Right atrium auricular region (tissue), 2 donors: ENCODE measurements around the gene AGTRAP. TPM values are rescaled to one million over a fixed set of nuclear protein-coding genes. Genes with fewer than 3 reads are reported as not detected.

Experiments used
- DNase-seq: peaks from one replicate; pipeline ENCODE4 v3.0.0-alpha.2; 2019; ENCODE audit warnings: low spot score
- H3K27ac ChIP-seq, 2 donors: fragments of 200-600 bp; sonication (generic); 1 replicate in 1 of 2; 2 replicates in 1 of 2; pipeline ENCODE4 v1.5.1; 2016 to 2019
- H3K27me3 ChIP-seq, 2 donors: fragments of 200-600 bp; sonication (generic); one replicate each; pipeline versions ENCODE4 v1.5.1 to v1.6.0; 2017 to 2019
- H3K36me3 ChIP-seq: fragments of 200-600 bp; sonication (generic); one replicate; pipeline ENCODE4 v1.5.1; 2016
- H3K4me1 ChIP-seq, 2 donors: fragments of 200-600 bp; sonication (generic); one replicate each; pipeline versions ENCODE4 v1.5.1 to v1.6.0; 2017 to 2019
- H3K4me3 ChIP-seq, 2 donors: fragments of 200-600 bp; sonication (generic); 1 replicate in 1 of 2; 2 replicates in 1 of 2; pipeline ENCODE4 v1.5.1; 2017 to 2019; ENCODE audit warnings: mild to moderate bottlenecking in 1 of 2, moderate library complexity in 1 of 2
- H3K9me3 ChIP-seq, 2 donors: fragments of 200-600 bp; sonication (generic); one replicate each; pipeline ENCODE4 v1.5.1; 2019
- total RNA-seq, 2 donors: library from RNA; depleted of rRNA; stranded (reverse); fragments of >200 nt; gene quantifications; one replicate each; pipeline ENCODE4 v1.1.0, GENCODE V29; 2016
- TF ChIP-seq, protein P1 (sequence below), 2 donors: fragments of 200-600 bp; sonication (generic); IDR thresholded peaks; one replicate each; pipeline ENCODE4 v1.5.1; 2019; ENCODE audit warnings: antibody characterized with exemption in 2 of 2

The AGTRAP gene
- total RNA-seq, 2 donors from 2014 or later: 20.8 to 47.2 TPM

DNA sequence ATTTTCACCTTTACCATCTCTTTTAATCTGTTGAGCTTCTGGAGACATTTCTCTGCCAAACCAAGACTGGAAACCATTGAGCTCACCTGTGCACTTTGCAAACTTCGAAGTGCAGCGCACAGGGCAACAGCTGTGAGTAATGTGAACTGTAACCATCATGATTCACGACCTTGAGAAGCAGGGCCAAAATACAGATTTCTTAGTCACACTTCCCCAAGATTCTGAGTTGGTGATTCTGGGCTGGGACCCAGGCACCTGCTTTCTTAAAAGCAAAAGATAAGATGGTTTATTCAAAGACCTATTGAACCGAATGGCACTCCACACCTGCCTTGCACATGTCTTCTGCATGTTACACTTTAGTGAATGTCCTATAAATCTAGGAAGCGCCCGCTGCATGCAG lies 10.2 kb downstream of the AGTRAP start:
- Histone ChIP-seq H3K27ac (peak overlapping the region in 1 of 2 donors; percentile 75), H3K27me3 (no peaks in the 10 kb centered on the region), H3K4me1 (peaks cover 0 to 22% of the 10 kb centered on the region in 2 donors), H3K36me3 (peaks cover 21% of the 10 kb centered on the region), H3K4me3 (no peak overlapping the region), H3K9me3 (no peaks in the 10 kb centered on the region)
- TF ChIP-seq, protein P1, sequence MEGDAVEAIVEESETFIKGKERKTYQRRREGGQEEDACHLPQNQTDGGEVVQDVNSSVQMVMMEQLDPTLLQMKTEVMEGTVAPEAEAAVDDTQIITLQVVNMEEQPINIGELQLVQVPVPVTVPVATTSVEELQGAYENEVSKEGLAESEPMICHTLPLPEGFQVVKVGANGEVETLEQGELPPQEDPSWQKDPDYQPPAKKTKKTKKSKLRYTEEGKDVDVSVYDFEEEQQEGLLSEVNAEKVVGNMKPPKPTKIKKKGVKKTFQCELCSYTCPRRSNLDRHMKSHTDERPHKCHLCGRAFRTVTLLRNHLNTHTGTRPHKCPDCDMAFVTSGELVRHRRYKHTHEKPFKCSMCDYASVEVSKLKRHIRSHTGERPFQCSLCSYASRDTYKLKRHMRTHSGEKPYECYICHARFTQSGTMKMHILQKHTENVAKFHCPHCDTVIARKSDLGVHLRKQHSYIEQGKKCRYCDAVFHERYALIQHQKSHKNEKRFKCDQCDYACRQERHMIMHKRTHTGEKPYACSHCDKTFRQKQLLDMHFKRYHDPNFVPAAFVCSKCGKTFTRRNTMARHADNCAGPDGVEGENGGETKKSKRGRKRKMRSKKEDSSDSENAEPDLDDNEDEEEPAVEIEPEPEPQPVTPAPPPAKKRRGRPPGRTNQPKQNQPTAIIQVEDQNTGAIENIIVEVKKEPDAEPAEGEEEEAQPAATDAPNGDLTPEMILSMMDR (IDR thresholded peaks at IDR 0.05): no peak
- DNase-seq: no peak

DNA sequence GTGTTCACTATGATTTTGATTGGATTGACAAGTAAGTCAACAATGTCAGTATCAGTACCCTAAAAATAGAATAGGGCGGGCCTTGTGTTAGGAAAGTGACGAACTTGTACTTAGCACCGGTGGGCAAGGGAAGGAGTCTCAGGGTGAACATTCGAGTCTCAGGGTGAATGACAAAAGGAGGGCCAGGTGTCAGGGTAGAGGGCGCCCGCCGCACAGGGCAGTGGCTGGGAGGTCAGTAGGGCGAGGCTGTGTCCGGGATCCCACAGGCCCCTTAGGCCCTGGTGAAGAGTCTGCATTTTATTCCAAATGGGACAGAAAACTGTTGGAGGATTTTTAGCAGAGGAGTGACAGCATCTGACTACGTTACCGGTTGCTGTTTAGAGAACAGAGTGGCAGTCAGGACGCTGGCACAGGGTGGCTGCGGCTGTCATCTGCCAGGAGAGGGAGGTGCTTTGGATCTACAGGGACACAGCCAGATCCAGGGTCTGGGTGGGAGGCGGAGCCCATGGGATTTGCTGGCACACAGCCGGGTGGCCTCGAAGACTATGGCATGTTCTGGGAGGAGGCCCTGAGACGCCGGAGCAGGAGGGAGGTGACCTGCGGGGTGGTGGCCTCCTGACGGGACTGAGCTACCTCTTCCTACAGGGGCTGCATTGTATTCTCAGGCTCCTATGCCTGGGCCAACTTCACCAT lies 11.0 kb downstream of the AGTRAP start:
- peaks cover 21% of the 10 kb centered on the region for H3K36me3 ChIP-seq
- TF ChIP-seq, protein P1 (IDR thresholded peaks at IDR 0.05): no peak
- peak overlapping the region; percentile 64 to 75 for H3K27ac ChIP-seq
- no peak overlapping the region for H3K4me3 ChIP-seq
- no peak for DNase-seq
- no peaks in the 10 kb centered on the region for H3K27me3 ChIP-seq
- no peaks in the 10 kb centered on the region for H3K9me3 ChIP-seq
- peaks cover 0 to 22% of the 10 kb centered on the region in 2 donors for H3K4me1 ChIP-seq

DNA sequence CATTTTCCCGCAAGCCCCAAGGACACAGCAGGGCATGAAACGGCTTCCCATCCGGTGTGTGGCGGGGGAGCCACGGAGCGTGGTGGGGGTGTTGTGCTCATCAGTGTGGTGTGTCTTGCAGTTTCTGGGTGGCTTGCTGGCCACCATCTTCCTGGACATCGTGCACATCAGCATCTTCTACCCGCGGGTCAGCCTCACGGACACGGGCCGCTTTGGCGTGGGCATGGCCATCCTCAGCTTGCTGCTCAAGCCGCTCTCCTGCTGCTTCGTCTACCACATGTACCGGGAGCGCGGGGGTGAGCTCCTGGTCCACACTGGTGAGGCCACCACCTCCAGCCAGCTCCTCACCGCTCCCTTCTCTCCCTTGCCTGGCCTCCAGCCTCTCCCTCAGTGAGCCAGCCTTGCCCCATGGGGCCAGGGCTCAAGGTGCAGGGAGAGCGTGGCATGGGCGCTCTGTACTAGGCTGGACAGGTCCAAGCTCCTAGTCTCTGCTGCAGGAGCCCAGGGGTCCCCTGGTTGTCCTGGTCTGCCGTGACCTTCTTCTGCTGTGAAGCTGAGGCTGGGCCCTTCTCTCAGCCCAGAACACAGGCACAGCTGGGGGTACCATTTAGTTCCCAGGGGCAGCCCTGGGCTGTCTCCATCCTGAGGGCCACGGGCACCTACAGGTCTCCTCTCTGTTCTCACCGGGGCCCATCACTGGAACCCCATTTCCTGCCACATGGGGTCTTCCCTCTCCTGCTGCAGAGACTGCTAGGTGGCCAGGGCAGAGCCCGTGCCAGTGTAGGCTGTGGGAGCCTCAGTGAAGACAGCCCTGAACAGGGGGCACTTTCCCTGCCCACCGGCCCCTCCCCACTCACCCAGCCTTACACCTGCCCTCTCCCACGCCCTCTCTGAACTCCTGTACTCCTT lies 12.6 kb downstream of the AGTRAP start:
- no peaks in the 10 kb centered on the region for H3K9me3 ChIP-seq
- no peak overlapping the region for H3K4me3 ChIP-seq
- TF ChIP-seq, protein P1 (IDR thresholded peaks at IDR 0.05): no peak
- no peaks in the 10 kb centered on the region for H3K27me3 ChIP-seq
- H3K27ac ChIP-seq: no peak overlapping the region
- peaks cover 21% of the 10 kb centered on the region for H3K36me3 ChIP-seq
- peaks cover 0 to 22% of the 10 kb centered on the region in 2 donors for H3K4me1 ChIP-seq
- DNase-seq: no peak

DNA sequence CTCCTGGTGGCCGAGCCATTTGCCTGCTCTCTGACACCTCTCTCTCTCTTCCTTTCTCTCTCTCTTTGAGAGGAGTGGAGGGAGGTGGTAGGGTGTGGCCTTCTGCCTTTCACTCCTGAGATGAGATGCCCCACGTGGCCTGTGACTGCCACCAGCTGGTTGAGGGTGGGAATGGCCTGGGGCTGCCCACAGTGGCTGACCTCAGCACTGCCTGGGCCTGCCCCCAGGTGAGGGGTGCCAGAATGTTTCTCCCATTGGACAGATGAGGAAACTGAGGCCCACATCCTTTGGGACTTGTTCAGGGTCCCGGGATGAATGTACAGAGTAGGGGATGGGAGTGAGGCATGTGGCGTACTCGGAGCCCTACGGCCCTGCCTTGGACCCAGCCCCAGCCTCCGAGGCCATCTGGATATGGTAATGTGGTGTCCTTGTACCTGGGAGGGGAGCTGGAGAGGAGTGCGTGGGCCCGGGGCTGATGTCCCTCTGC lies 13.3 kb downstream of the AGTRAP start:
- no peak overlapping the region for H3K4me3 ChIP-seq
- peaks cover 0 to 22% of the 10 kb centered on the region in 2 donors for H3K4me1 ChIP-seq
- DNase-seq: no peak
- H3K27ac ChIP-seq: no peak overlapping the region
- TF ChIP-seq, protein P1 (IDR thresholded peaks at IDR 0.05): peak in 1 of 2 donors; percentile 65
- no peaks in the 10 kb centered on the region for H3K9me3 ChIP-seq
- peaks cover 21% of the 10 kb centered on the region for H3K36me3 ChIP-seq
- H3K27me3 ChIP-seq: no peaks in the 10 kb centered on the region

DNA sequence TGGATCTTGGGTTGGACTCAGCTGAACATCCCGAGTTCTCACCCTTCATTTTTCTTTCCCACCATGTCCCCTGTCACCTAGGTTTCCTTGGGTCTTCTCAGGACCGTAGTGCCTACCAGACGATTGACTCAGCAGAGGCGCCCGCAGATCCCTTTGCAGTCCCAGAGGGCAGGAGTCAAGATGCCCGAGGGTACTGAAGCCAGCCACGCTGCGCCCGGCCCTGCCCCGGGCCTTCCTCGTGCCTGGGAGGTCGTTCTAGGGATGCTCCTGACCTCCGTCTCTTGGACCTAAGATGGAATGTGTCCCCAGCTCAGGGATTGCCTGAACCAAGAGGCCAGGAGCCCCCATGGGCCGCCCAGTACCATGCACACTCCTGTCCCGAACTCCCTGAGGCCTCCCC lies 14.1 kb downstream of the AGTRAP start:
- Histone ChIP-seq H3K27me3 (no peaks in the 10 kb centered on the region), H3K4me3 (no peak overlapping the region), H3K4me1 (peaks cover 0 to 22% of the 10 kb centered on the region in 2 donors), H3K9me3 (no peaks in the 10 kb centered on the region), H3K36me3 (peaks cover 21% of the 10 kb centered on the region), H3K27ac (no peak overlapping the region)
- no peak for DNase-seq
- TF ChIP-seq, protein P1 (IDR thresholded peaks at IDR 0.05): no peak
